Thyroid gland (tissue), 4 donors: Measurements from ENCODE around the gene SH3RF2. TPM values are rescaled to one million over a fixed set of nuclear protein-coding genes. Genes with fewer than 3 reads are reported as not detected.
A peak's percentile ranks its signal among the peaks of the same experiment; 100 is the strongest.

ENCODE experiments used
- DNase-seq, 2 donors: peaks; one replicate each; pipeline ENCODE4 v3.0.0-alpha.2; 2019
- H3K27ac ChIP-seq, 3 donors: fragments of 200-600 bp; sonication (generic); 1 replicate in 2 of 3; 2 replicates in 1 of 3; pipeline ENCODE4 v1.5.1; 2016 to 2019; ENCODE audit warnings: mild to moderate bottlenecking in 1 of 3, moderate library complexity in 1 of 3
- H3K27me3 ChIP-seq: fragments of 200-600 bp; sonication (generic); one replicate; pipeline ENCODE4 v1.5.1; 2019
- H3K36me3 ChIP-seq, 2 donors: fragments of 200-600 bp; sonication (generic); one replicate each; pipeline ENCODE4 v1.5.1; 2016 to 2019
- H3K4me1 ChIP-seq, 2 donors: fragments of 200-600 bp; sonication (generic); one replicate each; pipeline ENCODE4 v1.5.1; 2017 to 2019
- H3K4me3 ChIP-seq, 3 donors: fragments of 200-600 bp; sonication (generic); replicated peaks in 1 of 3; 1 replicate in 2 of 3; 2 replicates in 1 of 3; pipeline ENCODE4 v1.5.1; 2016; ENCODE audit warnings: mild to moderate bottlenecking in 1 of 3
- H3K9me3 ChIP-seq: fragments of 200-600 bp; sonication (generic); one replicate; pipeline ENCODE4 v1.5.1; 2017
- CTCF ChIP-seq, 6 experiments: fragments of 200-600 bp in 3 of 6; fragments of 450-650 bp in 3 of 6; sonication (generic) in 3 of 6; IDR thresholded peaks; one replicate each; pipeline ENCODE4 v1.5.1; 2016 to 2019; ENCODE audit warnings: antibody characterized with exemption in 6 of 6, mild to moderate bottlenecking in 2 of 6, inconsistent platforms in 1 of 6, moderate library complexity in 1 of 6
- POLR2A ChIP-seq, 2 donors: fragments of 450-650 bp; IDR thresholded peaks; one replicate each; pipeline ENCODE4 v1.6.1; 2017; ENCODE audit warnings: antibody characterized with exemption in 2 of 2, mild to moderate bottlenecking in 2 of 2, moderate library complexity in 1 of 2
- WGBS, 2 donors: methylation state at CpG; one replicate each; pipeline ENCODE4 v1.1.5; 2017; 5-methylcytosine and 5-hydroxymethylcytosine counted together
- intact Hi-C: fragments of 100-400 bp; cut with DNase I; formaldehyde crosslinking; loops from one replicate; pipeline ENCODE4 v1.15.1; 2023
- total RNA-seq, 4 donors: library from RNA; depleted of rRNA; stranded (reverse); fragments of >200 nt; gene quantifications; one replicate each; pipeline ENCODE4 v1.2.3, GENCODE V29; 2016

The SH3RF2 gene
- total RNA-seq, 4 donors from 2014 or later, result 3.1 to 20.8 (median 14.3) TPM

- TF ChIP-seq CTCF (IDR thresholded peaks at IDR 0.05) (no peak), POLR2A (IDR thresholded peaks at IDR 0.05) (no peak)
- H3K9me3 ChIP-seq, result no peaks in the 10 kb centered on the region
- DNase-seq, result no peak
- no peak overlapping the region for H3K4me3 ChIP-seq
- no peak overlapping the region for H3K27ac ChIP-seq
- H3K27me3 ChIP-seq, result no peaks in the 10 kb centered on the region
- no peaks in the 10 kb centered on the region for H3K36me3 ChIP-seq
- intact Hi-C loops, result no loop called here
- H3K4me1 ChIP-seq, result no peaks in the 10 kb centered on the region
These were observed 38.2 kb upstream of the SH3RF2 start for GRCh38 chr5:145898171-145898570.

GRCh38 chr5:145902421-145902820 is 34.0 kb upstream of the SH3RF2 start:
- H3K36me3 ChIP-seq, result no peaks in the 10 kb centered on the region
- TF ChIP-seq CTCF (IDR thresholded peaks at IDR 0.05) (no peak), POLR2A (IDR thresholded peaks at IDR 0.05) (no peak)
- no peak overlapping the region for H3K4me3 ChIP-seq
- no peak for DNase-seq
- 90 to 97% methylated on average over 1 of the region's 1 CpG for WGBS, 2 donors
- H3K27me3 ChIP-seq, result no peaks in the 10 kb centered on the region
- H3K4me1 ChIP-seq, result no peaks in the 10 kb centered on the region
- H3K9me3 ChIP-seq, result no peaks in the 10 kb centered on the region
- no peak overlapping the region for H3K27ac ChIP-seq
- intact Hi-C loops, result no loop called here

- Histone ChIP-seq H3K4me1 (no peaks in the 10 kb centered on the region), H3K27ac (no peak overlapping the region), H3K36me3 (no peaks in the 10 kb centered on the region), H3K27me3 (no peaks in the 10 kb centered on the region), H3K9me3 (no peaks in the 10 kb centered on the region), H3K4me3 (no peak overlapping the region)
- WGBS, 2 donors, result 75 to 88% methylated on average over 3 of the region's 3 CpGs
- TF ChIP-seq CTCF (IDR thresholded peaks at IDR 0.05) (peak in 1 of 6 experiments; percentile 16), POLR2A (IDR thresholded peaks at IDR 0.05) (no peak)
- DNase-seq, result no peak
- intact Hi-C loops, result no loop called here
These were observed 33.3 kb upstream of the SH3RF2 start for GRCh38 chr5:145903113-145903512.

GRCh38 chr5:145903867-145904266 is 32.5 kb upstream of the SH3RF2 start:
- Histone ChIP-seq H3K4me3 (no peak overlapping the region), H3K36me3 (no peaks in the 10 kb centered on the region), H3K27me3 (no peaks in the 10 kb centered on the region), H3K4me1 (no peaks in the 10 kb centered on the region), H3K27ac (no peak overlapping the region), H3K9me3 (no peaks in the 10 kb centered on the region)
- intact Hi-C loops, result no loop called here
- DNase-seq, result no peak
- 76 to 77% methylated on average over 3 of the region's 3 CpGs for WGBS, 2 donors
- TF ChIP-seq POLR2A (IDR thresholded peaks at IDR 0.05) (no peak), CTCF (IDR thresholded peaks at IDR 0.05) (no peak)

- Histone ChIP-seq H3K4me1 (no peaks in the 10 kb centered on the region), H3K27ac (no peak overlapping the region), H3K27me3 (no peaks in the 10 kb centered on the region), H3K4me3 (no peak overlapping the region), H3K9me3 (no peaks in the 10 kb centered on the region), H3K36me3 (no peaks in the 10 kb centered on the region)
- no peak for DNase-seq
- WGBS, 2 donors, result 87 to 92% methylated on average over 3 to 5 of the region's 5 CpGs
- intact Hi-C loops, result no loop called here
- TF ChIP-seq POLR2A (IDR thresholded peaks at IDR 0.05), result no peak
- TF ChIP-seq CTCF (IDR thresholded peaks at IDR 0.05), result no peak
These were observed 31.6 kb upstream of the SH3RF2 start for GRCh38 chr5:145904743-145905142.
